ENCODE measurements around the gene NOS3. TPM values are rescaled to one million over a fixed set of nuclear protein-coding genes. Genes with fewer than 3 reads are reported as not detected.
"Not testable (repeated sequence)": the region's sequence is repeated elsewhere in the genome, so short reads cannot be mapped to it uniquely, and the experiment has no call there.

The NOS3 gene
- total and polyA plus RNA-seq, 9 of the 15 experiments (the other 6 are each of a cell fraction or from before 2014, with no cell fraction given), result 1.1 to 121 (median 23.6) TPM

DNA sequence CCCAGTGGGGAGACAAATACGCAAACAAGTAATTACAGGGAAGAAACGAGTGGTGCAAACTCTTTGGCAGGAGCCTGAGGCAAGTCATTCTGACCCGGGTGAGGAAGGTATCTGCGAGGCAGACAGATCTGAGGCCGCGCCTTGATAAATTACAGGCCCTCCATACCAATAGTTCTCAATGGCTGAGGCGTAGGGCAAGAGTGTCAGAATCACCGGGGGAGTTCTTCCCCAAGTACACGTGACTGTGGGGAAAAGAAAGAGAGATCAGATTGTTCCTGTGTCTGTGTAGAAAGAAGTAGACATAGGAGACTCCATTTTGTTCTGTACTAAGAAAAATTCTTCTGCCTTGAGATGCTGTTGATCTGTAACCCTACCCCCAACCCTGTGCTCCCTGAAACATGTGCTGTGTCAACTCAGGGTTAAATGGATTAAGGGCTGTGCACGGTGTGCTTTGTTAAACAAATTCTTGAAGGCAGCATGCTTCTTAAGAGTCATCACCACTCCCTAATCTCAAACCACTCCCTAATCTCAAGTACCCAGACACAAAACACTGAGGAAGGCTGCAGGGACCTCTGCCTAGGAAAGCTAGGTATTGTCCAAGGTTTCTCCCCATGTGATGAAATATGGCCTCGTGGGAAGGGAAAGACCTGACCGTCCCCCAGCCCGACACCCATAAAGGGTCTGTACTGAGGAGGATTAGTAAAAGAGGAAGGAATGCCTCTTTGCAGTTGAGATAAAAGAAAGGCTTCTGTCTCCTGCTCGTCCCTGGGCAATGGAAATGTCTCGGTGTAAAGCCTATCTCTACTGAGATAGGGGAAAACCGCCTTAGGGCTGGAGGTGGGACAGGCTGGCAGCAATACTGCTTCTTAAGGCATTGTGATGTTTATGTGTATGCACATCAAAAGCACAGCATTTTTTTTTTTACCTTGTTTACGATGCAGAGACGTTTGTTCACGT, 36.2 kb downstream of the NOS3 start (continued):
- TF ChIP-seq ZNF398 (CRISPR knock-in tag; IDR thresholded peaks at IDR 0.05) (peak; percentile 54; the same call in 1 of the 2 replicates), TCF3 (CRISPR knock-in tag; IDR thresholded peaks at IDR 0.05) (peak; percentile 92), CUX1 (CRISPR knock-in tag; IDR thresholded peaks at IDR 0.05) (peak; percentile 88), RCOR1 (IDR thresholded peaks at IDR 0.05; ENCODE audit: borderline replicate concordance in 1 of 2, low read depth in 2 of 2, low read length in 2 of 2) (peak; percentile 19 to 61; a peak in 3 of 4 replicates), HSF4 (CRISPR knock-in tag; IDR thresholded peaks at IDR 0.05; ENCODE audit: borderline replicate concordance) (peak; percentile 97), CREB1 (IDR thresholded peaks at IDR 0.05) (peak; percentile 22; the same call in 1 of the 2 replicates), MCM7 (IDR thresholded peaks at IDR 0.05) (0 out of 4 replicates have a peak, but pooled peaks of 1 of the 2 experiments have one; percentile 4), PHB2 (IDR thresholded peaks at IDR 0.05; ENCODE audit: low read depth) (0 out of 2 replicates have a peak, but pooled peaks have one; percentile 8), MXI1 (IDR thresholded peaks at IDR 0.05; ENCODE audit: low read depth, low read length) (peak; percentile 69), KDM1A (IDR thresholded peaks at IDR 0.05) (peak; percentile 82 to 88), ZNF76 (CRISPR knock-in tag; IDR thresholded peaks at IDR 0.05; ENCODE audit: borderline replicate concordance) (peak; percentile 96), ETV1 (tag; conservative IDR thresholded peaks at IDR 0.05; ENCODE audit: low read depth) (peak; percentile 63)
- TF ChIP-seq, protein P1, sequence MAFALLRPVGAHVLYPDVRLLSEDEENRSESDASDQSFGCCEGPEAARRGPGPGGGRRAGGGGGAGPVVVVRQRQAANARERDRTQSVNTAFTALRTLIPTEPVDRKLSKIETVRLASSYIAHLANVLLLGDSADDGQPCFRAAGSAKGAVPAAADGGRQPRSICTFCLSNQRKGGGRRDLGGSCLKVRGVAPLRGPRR (CRISPR knock-in tag; IDR thresholded peaks at IDR 0.05), result peak; percentile 91; the same call in 1 of the 2 replicates
- TF ChIP-seq, protein P2, sequence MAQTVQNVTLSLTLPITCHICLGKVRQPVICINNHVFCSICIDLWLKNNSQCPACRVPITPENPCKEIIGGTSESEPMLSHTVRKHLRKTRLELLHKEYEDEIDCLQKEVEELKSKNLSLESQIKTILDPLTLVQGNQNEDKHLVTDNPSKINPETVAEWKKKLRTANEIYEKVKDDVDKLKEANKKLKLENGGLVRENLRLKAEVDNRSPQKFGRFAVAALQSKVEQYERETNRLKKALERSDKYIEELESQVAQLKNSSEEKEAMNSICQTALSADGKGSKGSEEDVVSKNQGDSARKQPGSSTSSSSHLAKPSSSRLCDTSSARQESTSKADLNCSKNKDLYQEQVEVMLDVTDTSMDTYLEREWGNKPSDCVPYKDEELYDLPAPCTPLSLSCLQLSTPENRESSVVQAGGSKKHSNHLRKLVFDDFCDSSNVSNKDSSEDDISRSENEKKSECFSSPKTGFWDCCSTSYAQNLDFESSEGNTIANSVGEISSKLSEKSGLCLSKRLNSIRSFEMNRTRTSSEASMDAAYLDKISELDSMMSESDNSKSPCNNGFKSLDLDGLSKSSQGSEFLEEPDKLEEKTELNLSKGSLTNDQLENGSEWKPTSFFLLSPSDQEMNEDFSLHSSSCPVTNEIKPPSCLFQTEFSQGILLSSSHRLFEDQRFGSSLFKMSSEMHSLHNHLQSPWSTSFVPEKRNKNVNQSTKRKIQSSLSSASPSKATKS (CRISPR knock-in tag; IDR thresholded peaks at IDR 0.05), result peak; percentile 78; the same call in 1 of the 2 replicates
- TF ChIP-seq CREB1 (CRISPR knock-in tag; IDR thresholded peaks at IDR 0.05), result not testable (repeated sequence)

Measured in K562 (cell line).